ENCODE data around the gene EID1. TPM values are rescaled to one million over a fixed set of nuclear protein-coding genes. Genes with fewer than 3 reads are reported as not detected.

Gene EID1
- total RNA-seq, 1 donor from 2014 or later: 233 TPM

DNA sequence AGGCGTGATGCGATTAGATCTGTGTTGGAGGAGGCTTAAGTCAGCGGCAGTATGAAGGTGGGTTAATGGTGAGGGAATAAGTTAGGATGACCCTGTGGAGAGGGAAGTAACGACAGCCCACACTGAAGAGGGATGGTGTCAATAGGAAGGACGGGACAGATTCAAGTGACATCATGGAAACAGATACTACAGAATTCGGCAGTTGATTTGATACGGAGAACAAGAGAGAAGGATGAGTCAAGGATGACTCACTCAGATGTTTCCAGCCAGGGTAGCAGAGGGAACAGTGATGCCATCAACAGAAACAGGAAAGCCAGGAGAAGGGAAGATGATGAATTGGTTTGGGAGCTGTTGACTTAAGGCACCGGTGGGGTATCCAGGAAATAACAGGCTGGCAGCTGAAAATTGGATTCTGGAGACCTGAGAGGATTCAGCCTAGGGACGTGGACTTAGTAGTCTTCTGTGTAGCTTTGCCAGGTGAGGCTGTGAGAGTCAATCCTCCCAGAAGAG is 47.8 kb downstream of the EID1 start:
- no peaks in the 10 kb centered on the region for H3K36me3 ChIP-seq (ENCODE audit: control insufficient read depth, insufficient read depth, low read length)
- peak; percentile 96 for DNase-seq (ENCODE audit: low read depth)
- FAIRE-seq: peak; percentile 99
- no peaks in the 10 kb centered on the region for H3K27me3 ChIP-seq (ENCODE audit: control insufficient read depth, insufficient read depth, low read length)
- H3K4me3 ChIP-seq (ENCODE audit: low read depth, low read length): no peak overlapping the region
- TF ChIP-seq CTCF (IDR thresholded peaks at IDR 0.05; ENCODE audit: insufficient read depth, low read length, severe bottlenecking): no peak

- FAIRE-seq (no peak), DNase-seq (ENCODE audit: low read depth) (no peak)
- H3K27me3 ChIP-seq (ENCODE audit: control insufficient read depth, insufficient read depth, low read length): no peaks in the 10 kb centered on the region
- no peak overlapping the region for H3K4me3 ChIP-seq (ENCODE audit: low read depth, low read length)
- H3K36me3 ChIP-seq (ENCODE audit: control insufficient read depth, insufficient read depth, low read length): no peaks in the 10 kb centered on the region
- no peak for TF ChIP-seq CTCF (IDR thresholded peaks at IDR 0.05; ENCODE audit: insufficient read depth, low read length, severe bottlenecking)
These were observed 51.1 kb downstream of the EID1 start for GRCh38 chr15:48928877-48929538.

- FAIRE-seq: no peak
- H3K4me3 ChIP-seq (ENCODE audit: low read depth, low read length): no peak overlapping the region
- TF ChIP-seq CTCF (IDR thresholded peaks at IDR 0.05; ENCODE audit: insufficient read depth, low read length, severe bottlenecking): no peak
- DNase-seq (ENCODE audit: low read depth): no peak
- no peaks in the 10 kb centered on the region for H3K36me3 ChIP-seq (ENCODE audit: control insufficient read depth, insufficient read depth, low read length)
- no peaks in the 10 kb centered on the region for H3K27me3 ChIP-seq (ENCODE audit: control insufficient read depth, insufficient read depth, low read length)
These were observed 51.7 kb downstream of the EID1 start for GRCh38 chr15:48929661-48930060.

Other genes starting within 250 kb of the EID1 start
- 0.90 and 6.3 TPM in 2 replicates for gene FBN1, start 232.4 kb upstream of the EID1 start, total RNA-seq
- 4.5 and 10.1 TPM in 2 replicates for gene CEP152, start 67.1 kb upstream of the EID1 start, total RNA-seq
- gene SHC4, start 85.8 kb downstream of the EID1 start, total RNA-seq: under 0.01 and 0.26 TPM in 2 replicates
- gene SECISBP2L, start 168.3 kb downstream of the EID1 start, total RNA-seq: 9.0 and 13.8 TPM in 2 replicates